ENCODE measurements around the gene SHLD2.
"Not testable (repeated sequence)": the region's sequence is repeated elsewhere in the genome, so short reads cannot be mapped to it uniquely, and the experiment has no call there.

SHLD2 gene

GRCh38 chr10:87089746-87090145 is 5.3 kb upstream of the SHLD2 start:
- no peak for DNase-seq

GRCh38 chr10:87090779-87091178 is 4.2 kb upstream of the SHLD2 start:
- DNase-seq, result no peak

- no peak for DNase-seq
These were observed 2.6 kb upstream of the SHLD2 start for GRCh38 chr10:87092376-87092860.

DNA sequence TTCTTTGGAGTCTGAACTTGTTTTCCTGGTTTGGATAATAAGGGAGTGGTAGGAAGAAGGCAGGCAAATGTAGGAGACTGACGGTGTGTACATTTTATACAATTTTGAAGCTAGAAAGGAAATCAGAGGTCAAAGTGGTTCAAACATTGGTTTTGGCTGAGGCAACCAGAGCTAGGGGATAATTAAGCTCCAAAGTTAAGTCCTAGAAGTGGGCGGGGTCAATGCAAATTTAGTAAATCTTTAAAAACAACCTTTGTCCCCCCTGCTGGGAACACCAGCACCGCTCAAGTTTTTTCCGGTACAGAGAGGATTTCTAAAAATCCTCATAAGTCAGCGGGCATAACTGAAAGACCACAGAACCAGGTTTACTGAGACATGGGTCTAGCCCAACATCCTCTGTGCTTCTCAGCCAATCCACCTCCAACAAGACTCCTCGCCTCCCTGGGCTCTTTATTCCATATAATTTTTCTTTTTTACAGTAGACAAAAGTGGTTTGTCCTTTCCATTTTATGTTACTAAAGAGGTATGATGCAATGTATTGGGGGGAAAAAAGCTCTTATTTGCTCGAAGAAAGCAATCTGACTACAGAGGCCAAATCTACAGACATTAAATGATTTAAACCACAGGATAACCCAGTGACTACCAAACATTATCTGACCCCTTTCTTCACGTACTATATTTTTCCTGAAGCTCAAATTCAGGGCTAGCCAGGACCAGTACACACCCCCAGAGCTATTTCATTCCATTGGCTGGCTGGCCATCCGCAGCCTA is 2.0 kb upstream of the SHLD2 start:
- no peak for DNase-seq

GRCh38 chr10:87093632-87094372 is 1.2 kb upstream of the SHLD2 start:
- DNase-seq, result peak; percentile 28 to 45 (median 36)

GRCh38 chr10:87095236-87095945 is 385 bp downstream of the SHLD2 start:
- DNase-seq, result peak; percentile 67 to 73 (median 70)

GRCh38 chr10:87101996-87102395 is 7.0 kb downstream of the SHLD2 start:
- DNase-seq, result no peak

DNA sequence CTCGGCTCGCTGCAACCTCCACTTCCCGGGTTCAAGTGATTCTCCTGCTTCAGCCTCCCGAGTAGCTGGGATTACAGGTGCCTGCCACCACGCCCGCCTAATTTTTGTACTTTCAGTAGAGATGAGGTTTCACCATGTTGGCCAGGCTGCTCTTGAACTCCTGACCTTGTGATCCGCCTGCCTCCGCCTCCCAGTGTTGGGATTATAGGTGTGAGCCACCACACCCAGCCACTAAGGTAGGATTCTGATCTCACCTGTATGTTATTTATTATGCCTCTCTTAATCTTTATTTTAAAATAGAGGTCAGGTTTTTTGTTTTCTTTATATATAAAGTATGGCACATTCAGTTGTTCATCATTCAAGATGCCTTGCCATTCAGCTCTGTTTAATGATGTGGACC is 9.7 kb downstream of the SHLD2 start:
- DNase-seq, result not testable (repeated sequence)

DNA sequence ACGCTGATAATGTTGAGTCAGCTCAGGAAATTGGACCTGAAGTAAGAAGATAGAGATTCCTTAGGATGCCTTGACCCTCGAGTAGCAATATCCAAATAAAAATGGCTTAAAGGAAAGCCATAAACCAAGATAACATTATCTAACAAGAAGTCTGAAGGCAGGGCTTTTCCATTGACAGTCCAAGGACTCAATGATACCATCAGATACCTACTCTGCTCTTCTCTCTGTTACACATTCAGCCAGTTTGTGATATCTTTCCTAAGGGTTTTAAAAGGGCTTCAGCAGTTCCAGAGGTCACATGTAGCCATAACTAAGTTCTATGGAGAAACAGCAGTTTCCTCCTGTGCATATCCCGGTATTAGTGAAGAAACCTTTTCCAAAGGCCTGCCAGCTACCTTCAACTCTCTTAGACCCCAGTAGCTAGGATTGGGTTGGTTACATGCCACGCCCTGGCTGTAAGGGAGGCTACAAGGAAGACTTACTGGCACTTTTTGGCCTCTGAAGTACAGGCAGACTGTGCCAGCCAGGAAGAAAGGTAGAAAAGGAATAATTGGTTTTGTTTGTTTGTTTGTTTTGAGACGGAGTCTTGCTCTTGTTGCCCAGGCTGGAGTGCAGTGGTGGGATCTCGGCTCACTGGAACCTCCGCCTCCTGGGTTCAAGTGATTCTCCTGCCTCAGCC is 10.6 kb downstream of the SHLD2 start:
- no peak for DNase-seq

DNA sequence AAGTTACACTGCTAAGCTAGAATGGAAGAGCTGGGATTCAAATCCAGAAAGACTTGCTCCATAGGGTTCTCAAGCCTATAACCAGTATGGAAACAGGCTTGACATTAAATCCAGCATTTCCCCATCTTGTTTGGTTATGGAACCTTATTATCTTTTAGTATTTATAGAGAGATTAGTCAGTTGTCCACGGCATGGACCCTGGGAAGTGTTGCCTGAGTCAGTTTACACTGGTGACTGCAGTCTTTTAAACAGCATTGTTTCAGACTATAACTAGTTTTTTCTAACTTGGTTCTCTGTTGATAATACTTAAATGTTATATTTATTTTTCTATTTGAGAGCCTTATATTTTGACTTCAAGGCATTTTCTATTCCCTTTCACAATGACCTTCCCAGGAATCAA is 23.1 kb downstream of the SHLD2 start:
- DNase-seq, result not testable (repeated sequence)

DNA sequence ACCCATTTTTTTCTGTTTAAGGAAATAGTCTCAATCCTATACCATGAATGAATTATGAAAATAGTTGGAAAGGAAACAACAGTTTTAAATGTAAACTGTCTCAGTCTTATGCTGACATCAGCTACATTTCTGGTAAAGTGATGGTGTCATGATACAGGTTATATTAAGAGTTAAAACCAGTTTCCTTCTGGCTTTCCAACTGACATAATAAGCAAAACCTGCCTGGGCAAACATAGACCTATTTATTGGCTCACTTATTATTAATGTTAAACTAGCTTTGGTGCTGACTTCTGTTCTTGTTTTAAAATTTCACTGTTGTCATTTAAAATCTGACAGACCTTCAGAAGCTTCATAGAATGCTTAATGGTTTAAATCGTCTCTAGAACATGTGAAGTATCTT is 24.0 kb downstream of the SHLD2 start:
- DNase-seq, result not testable (repeated sequence)

GRCh38 chr10:87123351-87123750 is 28.3 kb downstream of the SHLD2 start:
- DNase-seq, result not testable (repeated sequence)

DNA sequence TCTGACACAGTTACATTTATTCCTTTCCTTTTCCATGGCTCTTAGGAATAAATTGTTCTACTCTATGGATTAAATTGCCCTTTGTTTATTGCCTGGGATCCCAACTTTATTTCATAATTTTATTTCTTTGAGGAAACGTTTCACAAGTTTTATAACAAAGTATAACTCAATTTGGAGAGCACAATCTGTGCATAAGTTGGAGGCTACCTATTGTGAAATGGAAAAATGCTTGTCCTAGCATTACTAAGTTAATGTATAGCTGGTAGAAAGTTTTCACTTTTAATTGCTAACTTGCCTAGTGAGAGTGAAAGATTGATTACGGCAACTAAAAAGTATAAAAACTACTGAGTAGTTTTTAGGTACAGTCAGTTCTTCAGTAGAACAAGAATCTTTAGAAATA is 32.0 kb downstream of the SHLD2 start:
- DNase-seq, result not testable (repeated sequence)

GRCh38 chr10:87127607-87128156 is 32.7 kb downstream of the SHLD2 start:
- not testable (repeated sequence) for DNase-seq

GRCh38 chr10:87132176-87132575 is 37.2 kb downstream of the SHLD2 start:
- not testable (repeated sequence) for DNase-seq

- not testable (repeated sequence) for DNase-seq
These were observed 38.9 kb downstream of the SHLD2 start for GRCh38 chr10:87133936-87134335.

GRCh38 chr10:87134440-87134839 is 39.4 kb downstream of the SHLD2 start:
- DNase-seq, result not testable (repeated sequence)

DNA sequence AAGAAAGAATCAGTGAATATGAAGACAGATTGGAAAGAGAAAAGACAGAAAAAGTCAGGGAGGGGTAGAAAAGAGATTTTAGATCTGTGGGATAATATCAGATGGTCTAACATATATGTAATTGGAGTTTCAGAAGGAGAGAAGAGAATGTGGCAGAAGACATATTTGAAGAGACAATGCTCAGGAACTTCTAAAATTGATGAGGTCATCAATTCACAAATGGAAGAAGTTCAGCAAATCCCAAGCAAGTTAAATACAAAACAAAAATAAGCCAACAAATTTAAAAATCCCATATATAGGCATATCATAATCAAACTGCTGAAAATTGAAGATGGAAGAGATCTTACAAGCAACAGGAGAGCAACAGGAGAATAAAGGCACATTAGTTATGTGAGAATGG is 42.5 kb downstream of the SHLD2 start:
- DNase-seq, result not testable (repeated sequence)

DNA sequence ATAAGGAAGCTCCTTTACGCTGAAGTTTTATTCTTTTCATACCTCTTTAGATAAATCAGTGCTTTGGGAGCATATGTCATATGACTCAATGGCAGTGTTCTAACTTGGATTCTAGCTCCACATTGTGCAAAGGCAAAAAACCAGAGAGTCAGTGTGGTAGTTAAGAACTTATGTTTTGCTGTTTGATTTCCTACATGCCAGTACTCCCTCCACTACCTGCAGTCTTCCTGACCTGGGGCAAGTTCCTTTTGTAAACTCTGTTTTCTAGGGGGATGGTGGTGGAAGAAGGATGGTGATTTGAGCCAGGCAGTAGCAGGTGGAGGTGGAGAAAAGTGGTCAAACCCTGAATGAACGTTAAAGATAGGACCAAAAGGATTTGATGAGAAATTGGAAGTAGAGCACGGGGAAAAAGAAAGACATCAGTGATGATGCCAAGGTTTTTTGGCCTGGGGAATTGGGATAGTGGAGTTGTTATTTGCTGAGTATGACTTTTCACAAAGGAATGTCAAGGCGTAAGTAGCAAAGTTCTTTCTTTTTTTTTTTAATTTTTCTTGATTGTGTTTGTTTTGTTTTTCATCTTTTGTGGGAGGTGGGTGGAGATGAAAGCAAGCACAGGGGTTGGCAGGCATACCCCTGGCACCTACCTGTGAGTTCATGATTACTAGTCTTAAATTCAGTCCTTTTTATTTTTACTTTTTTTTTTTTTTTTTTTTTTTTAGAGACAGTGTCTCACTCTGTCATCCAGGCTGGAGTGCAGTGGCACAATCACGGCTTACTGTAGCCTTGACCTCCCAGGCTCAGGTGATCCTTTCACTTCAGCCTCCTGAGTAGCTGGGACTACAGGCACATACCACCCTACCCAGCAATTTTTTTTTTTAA is 47.5 kb downstream of the SHLD2 start:
- DNase-seq, result not testable (repeated sequence)

DNA sequence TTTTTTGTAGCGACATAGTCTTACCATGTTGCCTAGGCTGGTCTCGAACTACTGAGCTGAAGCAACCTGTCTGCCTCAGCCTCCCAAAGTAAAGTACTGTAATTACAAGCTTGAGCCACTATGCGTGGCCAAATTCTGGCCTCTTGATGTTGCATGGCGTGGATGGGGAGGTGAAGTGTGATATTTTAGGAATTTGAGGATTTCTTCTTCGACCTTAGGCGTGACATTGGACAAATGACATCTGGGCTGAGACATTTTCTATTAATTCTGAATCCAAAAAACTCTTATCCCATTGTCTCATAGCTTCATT is 48.1 kb downstream of the SHLD2 start:
- DNase-seq, result not testable (repeated sequence)

GRCh38 chr10:87145598-87145997 is 50.6 kb downstream of the SHLD2 start:
- DNase-seq, result not testable (repeated sequence)

Measured in activated CD4-positive, CD25-positive, alpha-beta regulatory T cell (primary cell).